ENCODE measurements around the gene KLRC3. TPM values are rescaled to one million over a fixed set of nuclear protein-coding genes. Genes with fewer than 3 reads are reported as not detected.
"Not testable (repeated sequence)": the region's sequence is repeated elsewhere in the genome, so short reads cannot be mapped to it uniquely, and the experiment has no call there.

Gene KLRC3
- total and polyA plus RNA-seq, 2 donors = 1.7 to 2.6 TPM

DNA sequence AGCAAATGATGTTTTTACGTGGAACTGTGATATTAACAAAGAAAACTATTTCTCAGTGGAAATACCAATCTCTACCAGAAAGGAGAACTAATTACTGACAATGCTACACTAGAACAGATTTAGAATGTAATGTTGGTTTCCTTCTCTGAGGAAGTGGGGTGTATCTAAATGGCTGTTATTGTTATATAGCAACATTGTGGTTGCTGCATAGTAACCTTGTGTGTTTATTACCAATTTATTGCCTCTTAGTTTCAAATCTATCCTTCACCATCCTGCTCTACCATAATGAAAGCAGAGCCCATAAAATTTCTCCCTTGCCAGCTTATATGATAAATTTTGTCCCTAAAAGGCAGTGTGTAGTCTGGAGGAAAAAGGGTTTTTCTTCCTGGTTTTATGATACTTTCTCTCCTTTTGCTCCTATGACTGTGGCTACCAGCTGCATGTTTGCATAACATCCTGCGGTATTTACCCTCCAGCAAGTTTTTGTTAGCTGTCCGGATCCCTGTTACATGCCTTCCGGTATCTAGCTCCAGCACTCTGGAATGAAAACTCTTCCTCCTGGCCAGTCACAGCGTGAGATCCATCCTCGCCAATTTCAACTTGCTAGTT, 24.9 kb downstream of the KLRC3 start:
- peak overlapping the region; percentile 46 to 50 for H3K27ac ChIP-seq (ENCODE audit: low read depth in 1 of 2, low read length in 1 of 2)
- WGBS = 58% methylated on average over 6 of the region's 6 CpGs
- peak in 1 of 9 donors; percentile 51 for DNase-seq (ENCODE audit: low read depth in 6 of 9, low spot score in 9 of 9)
- peaks cover 4 to 20% of the 10 kb centered on the region in 2 donors for H3K4me1 ChIP-seq (ENCODE audit: control insufficient read depth in 2 of 2, insufficient read depth in 2 of 2, low read length in 2 of 2)
- no peaks in the 10 kb centered on the region for H3K36me3 ChIP-seq (ENCODE audit: control insufficient read depth in 2 of 2, insufficient read depth in 2 of 2, low read length in 1 of 2)
- H3K4me3 ChIP-seq (ENCODE audit: low read length in 2 of 2) = no peak overlapping the region
- no peaks in the 10 kb centered on the region for H3K27me3 ChIP-seq (ENCODE audit: control insufficient read depth in 2 of 2, insufficient read depth in 1 of 2, low read length in 1 of 2)
- no peaks in the 10 kb centered on the region for H3K9me3 ChIP-seq (ENCODE audit: control insufficient read depth in 2 of 2, insufficient read depth in 1 of 2, low read length in 1 of 2)

DNA sequence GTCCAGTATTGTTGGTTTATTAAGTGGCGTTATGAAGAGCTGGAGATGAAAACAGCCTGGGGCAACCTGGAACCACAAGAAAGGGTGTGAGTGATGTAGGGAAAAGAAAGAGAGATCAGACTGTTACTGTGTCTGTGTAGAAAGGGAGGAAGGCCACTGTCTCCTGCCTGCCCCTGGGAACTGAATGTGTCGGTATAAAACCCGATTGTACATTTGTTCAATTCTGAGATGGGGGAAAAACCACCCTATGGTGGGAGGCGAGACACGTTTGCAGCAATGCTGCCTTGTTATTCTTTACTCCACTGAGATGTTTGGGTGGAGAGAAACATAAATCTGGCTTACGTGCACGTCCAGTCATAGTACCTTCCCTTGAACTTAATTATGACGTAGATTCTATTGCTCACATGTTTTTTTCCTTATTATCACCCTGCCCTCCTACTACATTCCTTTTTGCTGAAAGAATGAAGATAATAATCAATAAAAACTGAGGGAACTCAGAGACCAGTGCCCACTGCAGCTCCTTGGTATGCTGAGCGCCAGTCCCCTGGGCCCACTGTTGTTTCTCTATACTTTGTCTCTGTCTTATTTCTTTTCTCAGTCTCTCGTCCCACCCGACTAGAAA, 25.8 kb downstream of the KLRC3 start:
- not testable (repeated sequence) for H3K27me3 ChIP-seq (ENCODE audit: control insufficient read depth in 2 of 2, insufficient read depth in 1 of 2, low read length in 1 of 2); H3K9me3 ChIP-seq (ENCODE audit: control insufficient read depth in 2 of 2, insufficient read depth in 1 of 2, low read length in 1 of 2); H3K36me3 ChIP-seq (ENCODE audit: control insufficient read depth in 2 of 2, insufficient read depth in 2 of 2, low read length in 1 of 2); H3K4me3 ChIP-seq (ENCODE audit: low read length in 2 of 2)
- Histone ChIP-seq H3K27ac (ENCODE audit: low read depth in 1 of 2, low read length in 1 of 2) (peak overlapping the region in 1 of 2 donors; percentile 43), H3K4me1 (ENCODE audit: control insufficient read depth in 2 of 2, insufficient read depth in 2 of 2, low read length in 2 of 2) (peaks cover 4 to 20% of the 10 kb centered on the region in 2 donors)
- peak in 1 of 9 donors; percentile 45 for DNase-seq (ENCODE audit: low read depth in 6 of 9, low spot score in 9 of 9)
- WGBS = 72% methylated on average over 11 of the region's 11 CpGs

DNA sequence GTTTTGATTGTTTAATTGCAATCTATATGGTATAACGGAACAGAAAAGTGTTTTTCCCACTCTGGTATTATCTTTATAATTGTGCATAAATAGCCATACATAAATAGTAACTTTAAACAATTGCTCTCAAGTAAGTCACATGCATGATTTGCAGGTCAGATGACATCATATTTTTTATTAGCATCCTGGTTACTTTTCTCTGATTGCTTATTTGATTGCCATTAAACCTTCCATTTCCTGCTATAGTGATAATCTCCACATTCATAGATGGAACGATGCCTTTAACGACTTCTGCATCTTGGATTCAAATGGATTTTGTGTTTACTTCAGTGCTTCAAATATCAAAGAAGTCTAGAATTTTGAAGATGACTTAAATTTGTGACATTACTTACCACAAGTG, 27.1 kb downstream of the KLRC3 start:
- H3K27ac ChIP-seq (ENCODE audit: low read depth in 1 of 2, low read length in 1 of 2) = no peak overlapping the region
- 74% methylated on average over 3 of the region's 3 CpGs for WGBS

DNA sequence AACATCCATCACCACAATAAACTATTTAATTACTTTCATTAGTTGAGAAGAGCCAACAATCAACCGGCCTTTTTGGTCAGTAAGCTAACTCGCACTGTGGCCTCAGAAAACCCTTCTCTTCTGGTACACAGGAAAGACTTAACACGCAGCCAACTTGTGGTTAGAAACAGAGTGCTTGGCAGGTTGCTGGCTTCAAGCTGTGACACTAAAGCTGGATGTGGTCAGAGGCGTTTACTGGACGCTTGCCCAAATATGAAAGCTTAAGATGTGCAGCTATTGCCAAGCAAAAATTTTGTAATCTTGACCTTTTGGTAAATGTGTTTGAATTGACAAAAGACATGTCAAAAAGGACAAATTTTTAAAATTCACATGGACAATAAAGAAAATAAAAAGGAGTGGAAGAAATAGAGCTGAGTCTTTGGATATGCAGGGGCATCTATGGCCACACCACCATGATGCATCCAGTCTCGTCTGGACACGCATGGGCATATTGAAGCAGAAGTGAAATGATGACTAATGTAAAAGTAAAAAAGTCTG, 27.9 kb downstream of the KLRC3 start:
- Histone ChIP-seq H3K4me1 (ENCODE audit: control insufficient read depth in 2 of 2, insufficient read depth in 2 of 2, low read length in 2 of 2) (peaks cover 4 to 20% of the 10 kb centered on the region in 2 donors), H3K9me3 (ENCODE audit: control insufficient read depth in 2 of 2, insufficient read depth in 1 of 2, low read length in 1 of 2) (no peaks in the 10 kb centered on the region), H3K4me3 (ENCODE audit: low read length in 2 of 2) (no peak overlapping the region), H3K36me3 (ENCODE audit: control insufficient read depth in 2 of 2, insufficient read depth in 2 of 2, low read length in 1 of 2) (no peaks in the 10 kb centered on the region), H3K27ac (ENCODE audit: low read depth in 1 of 2, low read length in 1 of 2) (peak overlapping the region in 1 of 2 donors; percentile 2), H3K27me3 (ENCODE audit: control insufficient read depth in 2 of 2, insufficient read depth in 1 of 2, low read length in 1 of 2) (no peaks in the 10 kb centered on the region)
- 25% methylated on average over 7 of the region's 7 CpGs for WGBS
- peak in 1 of 9 donors; percentile 40 for DNase-seq (ENCODE audit: low read depth in 6 of 9, low spot score in 9 of 9)

More for the DNA sequence above, 27.1 kb downstream of the KLRC3 start:
- H3K4me1 ChIP-seq (ENCODE audit: control insufficient read depth in 2 of 2, insufficient read depth in 2 of 2, low read length in 2 of 2) = peaks cover 4 to 20% of the 10 kb centered on the region in 2 donors
- no peak for DNase-seq (ENCODE audit: low read depth in 6 of 9, low spot score in 9 of 9)
- H3K36me3 ChIP-seq (ENCODE audit: control insufficient read depth in 2 of 2, insufficient read depth in 2 of 2, low read length in 1 of 2) = no peaks in the 10 kb centered on the region
- H3K4me3 ChIP-seq (ENCODE audit: low read length in 2 of 2) = no peak overlapping the region
- H3K27me3 ChIP-seq (ENCODE audit: control insufficient read depth in 2 of 2, insufficient read depth in 1 of 2, low read length in 1 of 2) = no peaks in the 10 kb centered on the region
- no peaks in the 10 kb centered on the region for H3K9me3 ChIP-seq (ENCODE audit: control insufficient read depth in 2 of 2, insufficient read depth in 1 of 2, low read length in 1 of 2)

DNA sequence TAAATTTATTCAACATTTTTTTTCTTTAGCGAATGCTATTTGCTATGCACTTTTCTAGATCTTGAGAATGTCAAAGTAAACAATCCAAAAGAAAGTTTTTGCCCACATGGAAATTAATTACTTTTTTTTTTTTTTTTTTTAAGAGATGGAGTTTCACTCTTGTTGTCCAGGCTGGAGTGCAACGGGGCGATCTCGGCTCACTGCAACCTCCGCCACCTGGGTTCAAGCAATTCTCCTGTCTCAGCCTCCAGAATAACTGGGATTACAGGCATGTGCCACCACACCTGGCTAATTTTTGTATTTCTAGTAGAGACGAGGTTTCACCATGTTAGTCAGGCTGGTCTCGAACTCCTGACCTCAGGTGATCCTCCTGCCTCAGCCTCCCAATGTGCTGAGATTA, 29.4 kb downstream of the KLRC3 start:
- H3K4me3 ChIP-seq (ENCODE audit: low read length in 2 of 2); H3K27me3 ChIP-seq (ENCODE audit: control insufficient read depth in 2 of 2, insufficient read depth in 1 of 2, low read length in 1 of 2); H3K9me3 ChIP-seq (ENCODE audit: control insufficient read depth in 2 of 2, insufficient read depth in 1 of 2, low read length in 1 of 2); H3K36me3 ChIP-seq (ENCODE audit: control insufficient read depth in 2 of 2, insufficient read depth in 2 of 2, low read length in 1 of 2); DNase-seq (ENCODE audit: low read depth in 6 of 9, low spot score in 9 of 9); H3K27ac ChIP-seq (ENCODE audit: low read depth in 1 of 2, low read length in 1 of 2): not testable (repeated sequence)
- peaks cover 4 to 20% of the 10 kb centered on the region in 2 donors for H3K4me1 ChIP-seq (ENCODE audit: control insufficient read depth in 2 of 2, insufficient read depth in 2 of 2, low read length in 2 of 2)
- WGBS = 98% methylated on average over 7 of the region's 7 CpGs

DNA sequence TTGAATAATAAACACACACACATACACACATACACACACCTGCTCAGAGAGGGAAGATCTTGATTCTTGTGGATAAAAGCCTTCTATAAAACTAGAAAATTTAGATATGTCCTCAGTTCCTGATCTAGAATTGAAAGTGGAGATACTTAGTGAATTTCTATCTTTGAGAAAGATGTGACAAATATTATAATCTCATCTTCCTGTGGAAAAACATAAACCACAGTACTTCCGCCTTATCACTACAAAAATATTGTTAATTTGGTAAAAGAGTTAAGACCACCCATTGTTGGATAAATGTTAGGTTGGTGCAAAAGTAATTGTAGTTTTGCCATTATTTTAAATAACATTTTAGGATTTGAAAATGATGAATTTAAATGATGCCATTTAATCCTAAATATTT, 30.5 kb downstream of the KLRC3 start, which contains the start of gene KLRK1:
Gene KLRK1 (minus strand): TSS at position 138 of the 400 bp plus-strand sequence. CDS start 1,231 bp downstream, outside the sequence.
- Histone ChIP-seq H3K4me3 (ENCODE audit: low read length in 2 of 2) (no peak within 1 kb of the TSS), H3K9me3 (ENCODE audit: control insufficient read depth in 2 of 2, insufficient read depth in 1 of 2, low read length in 1 of 2) (no peaks in the 10 kb centered on the region), H3K27ac (ENCODE audit: low read depth in 1 of 2, low read length in 1 of 2) (no peak within 1 kb of the TSS)

DNA sequence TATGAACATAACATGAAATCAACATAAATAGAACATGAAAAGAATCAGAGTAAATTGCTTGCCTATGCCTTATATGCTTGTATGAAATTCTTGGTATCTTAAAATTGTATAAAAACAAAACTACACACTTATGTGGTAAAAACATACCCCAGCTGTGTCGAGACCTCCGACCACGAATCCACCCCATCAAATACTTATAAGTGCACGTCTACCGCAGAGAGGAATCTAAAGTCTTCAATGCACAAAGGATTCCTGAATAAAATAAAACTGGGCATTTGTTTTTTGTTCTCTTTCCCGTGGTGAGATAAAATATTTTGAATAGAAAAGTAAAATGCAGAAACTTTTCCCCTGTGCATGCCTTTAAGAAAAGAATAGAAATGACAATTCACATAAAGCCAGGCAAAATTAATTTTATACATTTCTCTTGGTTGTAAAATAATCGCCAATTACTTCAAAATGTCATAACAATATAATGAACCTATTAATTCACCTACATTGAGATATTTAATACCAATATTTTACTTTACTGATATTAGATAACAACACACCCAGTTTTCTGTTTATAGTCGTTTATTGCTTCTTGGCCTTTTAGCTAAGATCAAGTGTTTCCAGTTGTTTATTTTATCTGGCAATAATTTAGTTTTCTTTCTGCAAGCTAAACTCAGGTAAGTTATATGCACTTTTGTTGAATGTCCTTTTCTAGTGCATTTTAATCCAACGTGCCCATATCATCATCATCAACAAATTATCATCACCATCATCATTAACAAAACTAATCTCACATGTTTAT, 31.6 kb downstream of the KLRC3 start:
- H3K27ac ChIP-seq (ENCODE audit: low read depth in 1 of 2, low read length in 1 of 2) = no peak overlapping the region

More for the DNA sequence above, 30.5 kb downstream of the KLRC3 start, which contains the start of gene KLRK1:
- Histone ChIP-seq H3K36me3 (ENCODE audit: control insufficient read depth in 2 of 2, insufficient read depth in 2 of 2, low read length in 1 of 2) (no peaks in the 10 kb centered on the region), H3K27me3 (ENCODE audit: control insufficient read depth in 2 of 2, insufficient read depth in 1 of 2, low read length in 1 of 2) (no peaks in the 10 kb centered on the region), H3K4me1 (ENCODE audit: control insufficient read depth in 2 of 2, insufficient read depth in 2 of 2, low read length in 2 of 2) (peaks cover 0 to 11% of the 10 kb centered on the region in 2 donors)
- DNase-seq (ENCODE audit: low read depth in 6 of 9, low spot score in 9 of 9) = no peak
- WGBS = 27% methylated on average over 1 of the region's 1 CpG

DNA sequence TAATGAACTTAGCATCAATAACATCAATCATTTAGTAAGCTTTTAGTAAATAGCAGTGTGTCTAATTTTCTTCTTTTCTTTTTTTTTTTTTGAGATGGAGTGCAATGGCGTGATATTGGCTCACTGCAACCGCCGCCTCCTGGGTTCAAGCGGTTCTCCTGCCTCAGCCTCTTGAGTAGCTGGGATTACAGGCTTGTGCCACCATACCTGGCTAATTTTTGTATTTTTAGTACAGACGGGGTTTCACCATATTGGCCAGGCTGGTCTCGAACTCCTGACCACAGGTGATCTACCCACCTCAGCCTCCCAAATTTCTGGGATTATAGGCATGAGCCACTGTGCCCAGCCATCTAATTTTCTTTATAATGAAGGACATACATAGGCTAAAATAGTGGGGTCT, 32.9 kb downstream of the KLRC3 start:
- not testable (repeated sequence) for H3K4me1 ChIP-seq (ENCODE audit: control insufficient read depth in 2 of 2, insufficient read depth in 2 of 2, low read length in 2 of 2); H3K9me3 ChIP-seq (ENCODE audit: control insufficient read depth in 2 of 2, insufficient read depth in 1 of 2, low read length in 1 of 2); DNase-seq (ENCODE audit: low read depth in 6 of 9, low spot score in 9 of 9); H3K4me3 ChIP-seq (ENCODE audit: low read length in 2 of 2); H3K27ac ChIP-seq (ENCODE audit: low read depth in 1 of 2, low read length in 1 of 2); H3K36me3 ChIP-seq (ENCODE audit: control insufficient read depth in 2 of 2, insufficient read depth in 2 of 2, low read length in 1 of 2); H3K27me3 ChIP-seq (ENCODE audit: control insufficient read depth in 2 of 2, insufficient read depth in 1 of 2, low read length in 1 of 2)
- WGBS = 97% methylated on average over 6 of the region's 6 CpGs

More for the DNA sequence above, 31.6 kb downstream of the KLRC3 start:
- peaks cover 0 to 5% of the 10 kb centered on the region in 2 donors for H3K4me1 ChIP-seq (ENCODE audit: control insufficient read depth in 2 of 2, insufficient read depth in 2 of 2, low read length in 2 of 2)
- DNase-seq (ENCODE audit: low read depth in 6 of 9, low spot score in 9 of 9) = peak in 1 of 9 donors; percentile 45
- WGBS = 37% methylated on average over 9 of the region's 9 CpGs
- H3K9me3 ChIP-seq (ENCODE audit: control insufficient read depth in 2 of 2, insufficient read depth in 1 of 2, low read length in 1 of 2) = no peaks in the 10 kb centered on the region
- no peak overlapping the region for H3K4me3 ChIP-seq (ENCODE audit: low read length in 2 of 2)
- no peaks in the 10 kb centered on the region for H3K27me3 ChIP-seq (ENCODE audit: control insufficient read depth in 2 of 2, insufficient read depth in 1 of 2, low read length in 1 of 2)
- no peaks in the 10 kb centered on the region for H3K36me3 ChIP-seq (ENCODE audit: control insufficient read depth in 2 of 2, insufficient read depth in 2 of 2, low read length in 1 of 2)

DNA sequence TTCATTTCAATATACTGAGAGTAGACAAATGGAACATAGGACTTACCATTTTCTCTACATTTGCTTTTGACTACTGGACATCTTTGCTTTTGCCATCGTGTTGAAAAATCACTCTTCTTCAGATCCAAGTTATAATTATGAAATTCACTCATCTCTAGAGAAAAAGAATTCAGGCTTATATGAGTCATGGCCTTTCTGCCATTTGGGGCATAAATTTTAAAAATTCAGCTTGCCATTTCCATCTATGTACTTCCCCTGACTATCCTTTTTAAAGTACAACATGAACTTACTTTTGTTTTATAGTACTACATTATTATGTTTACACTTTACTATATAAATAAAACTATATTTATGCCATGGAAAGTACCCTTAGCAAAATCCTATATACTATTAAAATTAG, 33.5 kb downstream of the KLRC3 start:
- H3K4me1 ChIP-seq (ENCODE audit: control insufficient read depth in 2 of 2, insufficient read depth in 2 of 2, low read length in 2 of 2) = no peaks in the 10 kb centered on the region
- peaks cover 0 to 2% of the 10 kb centered on the region in 2 donors for H3K9me3 ChIP-seq (ENCODE audit: control insufficient read depth in 2 of 2, insufficient read depth in 1 of 2, low read length in 1 of 2)
- no peak overlapping the region for H3K27ac ChIP-seq (ENCODE audit: low read depth in 1 of 2, low read length in 1 of 2)
- H3K4me3 ChIP-seq (ENCODE audit: low read length in 2 of 2) = no peak overlapping the region
- no peaks in the 10 kb centered on the region for H3K27me3 ChIP-seq (ENCODE audit: control insufficient read depth in 2 of 2, insufficient read depth in 1 of 2, low read length in 1 of 2)
- H3K36me3 ChIP-seq (ENCODE audit: control insufficient read depth in 2 of 2, insufficient read depth in 2 of 2, low read length in 1 of 2) = no peaks in the 10 kb centered on the region
- DNase-seq (ENCODE audit: low read depth in 6 of 9, low spot score in 9 of 9) = no peak
- 91% methylated on average over 1 of the region's 1 CpG for WGBS
